D341Med (cell line): ENCODE results near the gene TMEM123.

Source experiments
- DNase-seq: peaks from one replicate; pipeline ENCODE4 v3.0.0; 2012; ENCODE audit warnings: low spot score

The TMEM123 gene

GRCh38 chr11:102359372-102359771 is 93.2 kb downstream of the TMEM123 start:
- no peak for DNase-seq

GRCh38 chr11:102357116-102357515 is 95.4 kb downstream of the TMEM123 start:
- no peak for DNase-seq

GRCh38 chr11:102347462-102348370 is 104.8 kb downstream of the TMEM123 start:
- DNase-seq, result peak; percentile 22

- DNase-seq, result peak; percentile 93
Observed at GRCh38 chr11:102346748-102347461, 105.7 kb downstream of the TMEM123 start, which contains the start of gene BIRC2. TSS of gene BIRC2 (plus strand) at chr11:102347214. CDS start at chr11:102349855, 2,641 bp downstream.

GRCh38 chr11:102346456-102346747 is 106.2 kb downstream of the TMEM123 start:
- no peak for DNase-seq
